H9 (cell line): ENCODE results near the gene NRG2. TPM values are rescaled to one million over a fixed set of nuclear protein-coding genes. Genes with fewer than 3 reads are reported as not detected.

ENCODE experiments used
- DNase-seq: peaks from one replicate; pipeline ENCODE4 v3.0.0-alpha.2; 2017
- H2AFZ ChIP-seq: one replicate; pipeline ENCODE4 v1.6.1; 2013; ENCODE audit warnings: mild to moderate bottlenecking, low read length, control low read depth, moderate library complexity
- H2AK5ac ChIP-seq: 2 replicates; pipeline ENCODE4 v1.6.1; 2013; ENCODE audit warnings: low read length, control low read depth, mixed read lengths; ENCODE audit not compliant: insufficient read length
- H2BK120ac ChIP-seq: one replicate; pipeline ENCODE4 v1.6.1; 2013; ENCODE audit warnings: low read depth, mild to moderate bottlenecking, low read length, control low read depth, inconsistent platforms; ENCODE audit not compliant: poor library complexity, severe bottlenecking
- H2BK12ac ChIP-seq: 2 replicates; pipeline ENCODE4 v1.6.1; 2013; ENCODE audit warnings: low read length, control low read depth, mixed read lengths, low read depth; ENCODE audit not compliant: insufficient read length
- H2BK15ac ChIP-seq: 2 replicates; pipeline ENCODE4 v1.6.1; 2013; ENCODE audit warnings: low read depth, low read length, control low read depth
- H2BK20ac ChIP-seq: one replicate; pipeline ENCODE4 v1.6.1; 2013; ENCODE audit warnings: low read depth, mild to moderate bottlenecking, low read length, control low read depth, inconsistent platforms; ENCODE audit not compliant: poor library complexity, severe bottlenecking
- H2BK5ac ChIP-seq: 2 replicates; pipeline ENCODE4 v1.6.1; 2013; ENCODE audit warnings: low read length, control low read depth, mixed read lengths; ENCODE audit not compliant: insufficient read length
- H3K14ac ChIP-seq: 2 replicates; pipeline ENCODE4 v1.6.1; 2013; ENCODE audit warnings: low read length, control low read depth; ENCODE audit not compliant: insufficient read depth
- H3K18ac ChIP-seq: 2 replicates; pipeline ENCODE4 v1.6.1; 2013; ENCODE audit warnings: low read depth, mild to moderate bottlenecking, mixed read lengths, low read length, control low read depth; ENCODE audit not compliant: insufficient read length
- H3K23ac ChIP-seq: 2 replicates; pipeline ENCODE4 v1.6.1; 2013; ENCODE audit warnings: low read length, control low read depth, mixed read lengths, low read depth; ENCODE audit not compliant: insufficient read length
- H3K23me2 ChIP-seq: 2 replicates; pipeline ENCODE4 v1.6.1; 2013; ENCODE audit warnings: low read depth, mild to moderate bottlenecking, mixed read lengths, low read length, control low read depth; ENCODE audit not compliant: insufficient read length, poor library complexity, severe bottlenecking
- H3K27ac ChIP-seq: 2 replicates; pipeline ENCODE4 v1.5.1; 2013; ENCODE audit warnings: low read length, control low read depth, mixed read lengths, low read depth; ENCODE audit not compliant: insufficient read length
- H3K27me3 ChIP-seq: 2 replicates; pipeline ENCODE4 v1.6.1; 2013; ENCODE audit warnings: low read length, control low read depth, inconsistent platforms; ENCODE audit not compliant: insufficient read depth
- H3K4ac ChIP-seq: 2 replicates; pipeline ENCODE4 v1.6.1; 2013; ENCODE audit warnings: low read depth, mild to moderate bottlenecking, control low read depth, inconsistent platforms, low read length, moderate library complexity
- H3K4me1 ChIP-seq: 2 replicates; pipeline ENCODE4 v1.6.1; 2013; ENCODE audit warnings: low read length, control low read depth, inconsistent platforms; ENCODE audit not compliant: insufficient read depth
- H3K4me2 ChIP-seq: 2 replicates; pipeline ENCODE4 v1.6.1; 2013; ENCODE audit warnings: low read length, control low read depth, mixed read lengths; ENCODE audit not compliant: insufficient read length, insufficient read depth
- H3K56ac ChIP-seq: 2 replicates; pipeline ENCODE4 v1.6.1; 2013; ENCODE audit warnings: low read depth, mild to moderate bottlenecking, mixed read lengths, low read length, control low read depth; ENCODE audit not compliant: insufficient read length
- H3K79me1 ChIP-seq: 2 replicates; pipeline ENCODE4 v1.6.1; 2013; ENCODE audit warnings: low read depth, mild to moderate bottlenecking, moderate library complexity, low read length, control low read depth, inconsistent platforms; ENCODE audit not compliant: insufficient read depth, poor library complexity, severe bottlenecking
- H3K79me2 ChIP-seq: 2 replicates; pipeline ENCODE4 v1.6.1; 2013; ENCODE audit warnings: low read length, control low read depth, inconsistent platforms; ENCODE audit not compliant: insufficient read depth
- H3K9ac ChIP-seq: 2 replicates; pipeline ENCODE4 v1.6.1; 2013; ENCODE audit warnings: low read length, control low read depth, mixed read lengths; ENCODE audit not compliant: insufficient read length; ENCODE audit errors: extremely low read depth
- H3K9me3 ChIP-seq: one replicate; pipeline ENCODE4 v1.6.1; 2013; ENCODE audit warnings: low read depth, low read length, inconsistent platforms; ENCODE audit not compliant: control insufficient read depth
- H3T11ph ChIP-seq: one replicate; pipeline ENCODE4 v1.6.1; 2013; ENCODE audit warnings: mild to moderate bottlenecking, low read length, control low read depth, inconsistent platforms
- H4K20me1 ChIP-seq: one replicate; pipeline ENCODE4 v1.6.1; 2013; ENCODE audit not compliant: control insufficient read depth, insufficient read length, insufficient read depth
- H4K5ac ChIP-seq: 2 replicates; pipeline ENCODE4 v1.6.1; 2013; ENCODE audit warnings: low read depth, mild to moderate bottlenecking, mixed read lengths, low read length, control low read depth; ENCODE audit not compliant: insufficient read length
- H4K8ac ChIP-seq: replicated peaks from 2 replicates; pipeline ENCODE4 v1.6.1; 2013; ENCODE audit warnings: low read length, control low read depth, mixed read lengths, low read depth; ENCODE audit not compliant: insufficient read length
- H4K91ac ChIP-seq: 2 replicates; pipeline ENCODE4 v1.6.1; 2013; ENCODE audit warnings: low read depth, mild to moderate bottlenecking, moderate library complexity, mixed read lengths, low read length, control low read depth; ENCODE audit not compliant: insufficient read length
- H3K27ac Mint-ChIP-seq, 3 experiments: 2 replicates in 2 of 3; 3 replicates in 1 of 3; pipeline ENCODE4 v1.8.0; 2020 to 2021; ENCODE audit warnings: mixed read lengths in 3 of 3, mild to moderate bottlenecking in 1 of 3, moderate library complexity in 1 of 3
- H3K27me3 Mint-ChIP-seq: 2 replicates; pipeline ENCODE4 v1.8.0; 2021; ENCODE audit warnings: low read depth, mild to moderate bottlenecking, moderate library complexity, mixed read lengths
- H3K36me3 Mint-ChIP-seq, 3 experiments: 2 replicates in 2 of 3; 3 replicates in 1 of 3; pipeline ENCODE4 v1.8.0; 2020 to 2021; ENCODE audit warnings: low read depth in 3 of 3, mixed read lengths in 3 of 3; ENCODE audit not compliant: insufficient read depth in 1 of 3
- H3K4me1 Mint-ChIP-seq, 2 experiments: 2 replicates each; pipeline ENCODE4 v1.8.0; 2020; ENCODE audit warnings: mixed read lengths in 2 of 2
- H3K4me3 Mint-ChIP-seq, 2 experiments: 2 replicates in 1 of 2; 3 replicates in 1 of 2; pipeline ENCODE4 v1.8.0; 2020 to 2021; ENCODE audit warnings: mild to moderate bottlenecking in 2 of 2, mixed read lengths in 2 of 2, moderate library complexity in 1 of 2
- H3K9me3 Mint-ChIP-seq, 2 experiments: 2 replicates in 1 of 2; 3 replicates in 1 of 2; pipeline ENCODE4 v1.8.0; 2020; ENCODE audit warnings: mild to moderate bottlenecking in 2 of 2, mixed read lengths in 2 of 2, moderate library complexity in 1 of 2
- WGBS: extraction: QIAGEN DNeasy Blood & Tissue Kit; methylation state at CpG from one replicate; pipeline ENCODE4 v1.1.7; 2013; ENCODE audit warnings: missing lambda C conversion rate, low lambda C conversion rate, mixed read lengths; ENCODE audit not compliant: insufficient read length; ENCODE audit errors: extremely low coverage; 5-methylcytosine and 5-hydroxymethylcytosine counted together
- total RNA-seq: library from RNA; stranded (reverse); gene quantifications from 2 replicates; pipeline ENCODE4 v1.2.1, GENCODE V29; 2021
- TF ChIP-seq, protein P1 (sequence below): fragments of 200-600 bp; sonication (generic); conservative IDR thresholded peaks from 3 replicates; pipeline ENCODE4 v1.8.0; 2021; ENCODE audit warnings: antibody characterized with exemption, mild to moderate bottlenecking

NRG2 gene
- total RNA-seq, 1 experiment from 2014 or later = not detected

DNA sequence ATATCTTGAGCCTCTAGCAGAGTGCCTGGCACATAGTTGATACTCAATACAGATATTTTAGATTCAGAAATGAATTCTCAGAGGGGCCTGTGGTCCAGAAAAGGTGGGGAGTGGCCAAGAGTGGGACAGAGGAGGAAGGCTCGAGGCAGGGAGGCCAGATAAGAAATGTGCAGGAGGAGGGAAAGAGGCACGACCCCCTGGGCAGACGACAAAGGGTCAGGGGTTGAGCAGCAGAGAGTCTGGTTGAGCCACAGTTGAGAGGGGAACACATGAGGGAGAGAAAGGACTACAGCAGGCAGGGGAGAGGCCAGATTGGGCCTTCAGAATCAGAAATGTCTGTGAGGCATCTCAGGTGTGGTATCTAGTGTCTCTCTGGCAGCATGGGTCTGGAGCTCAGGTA is 158.4 kb downstream of the NRG2 start:
- Histone ChIP-seq H3K14ac (no peak overlapping the region), H3K4ac (no peak overlapping the region), H3K9me3 (no peaks in the 10 kb centered on the region), H2BK12ac (no peak overlapping the region), H2BK5ac (no peak overlapping the region), H2BK15ac (no peak overlapping the region), H3K9ac (no peak overlapping the region), H3K23me2 (no peaks in the 10 kb centered on the region), H2BK120ac (no peak overlapping the region), H3K23ac (no peak overlapping the region), H3K79me1 (no peaks in the 10 kb centered on the region), H3K4me1 (no peaks in the 10 kb centered on the region), H3K56ac (no peak overlapping the region), H3K4me2 (no peak overlapping the region), H4K91ac (no peak overlapping the region), H3K79me2 (no peaks in the 10 kb centered on the region), H2AK5ac (no peak overlapping the region), H2AFZ (no peak overlapping the region), H4K20me1 (peaks cover 3% of the 10 kb centered on the region), H4K8ac (no peak overlapping the region), H3K18ac (no peak overlapping the region), H3K27ac (no peak overlapping the region), H3K27me3 (no peaks in the 10 kb centered on the region), H3T11ph (no peak overlapping the region), H2BK20ac (no peak overlapping the region), H4K5ac (no peak overlapping the region)
- DNase-seq = no peak
- Mint-ChIP-seq H3K4me1 (peaks cover 4 to 16% of the 10 kb centered on the region in 2 experiments; a peak in 1 of 4 replicates), H3K27me3 (peaks cover 40% of the 10 kb centered on the region), H3K36me3 (no peaks in the 10 kb centered on the region; a peak in 1 of 7 replicates), H3K4me3 (no peak overlapping the region), H3K9me3 (no peaks in the 10 kb centered on the region), H3K27ac (no peak overlapping the region)
- TF ChIP-seq, protein P1, sequence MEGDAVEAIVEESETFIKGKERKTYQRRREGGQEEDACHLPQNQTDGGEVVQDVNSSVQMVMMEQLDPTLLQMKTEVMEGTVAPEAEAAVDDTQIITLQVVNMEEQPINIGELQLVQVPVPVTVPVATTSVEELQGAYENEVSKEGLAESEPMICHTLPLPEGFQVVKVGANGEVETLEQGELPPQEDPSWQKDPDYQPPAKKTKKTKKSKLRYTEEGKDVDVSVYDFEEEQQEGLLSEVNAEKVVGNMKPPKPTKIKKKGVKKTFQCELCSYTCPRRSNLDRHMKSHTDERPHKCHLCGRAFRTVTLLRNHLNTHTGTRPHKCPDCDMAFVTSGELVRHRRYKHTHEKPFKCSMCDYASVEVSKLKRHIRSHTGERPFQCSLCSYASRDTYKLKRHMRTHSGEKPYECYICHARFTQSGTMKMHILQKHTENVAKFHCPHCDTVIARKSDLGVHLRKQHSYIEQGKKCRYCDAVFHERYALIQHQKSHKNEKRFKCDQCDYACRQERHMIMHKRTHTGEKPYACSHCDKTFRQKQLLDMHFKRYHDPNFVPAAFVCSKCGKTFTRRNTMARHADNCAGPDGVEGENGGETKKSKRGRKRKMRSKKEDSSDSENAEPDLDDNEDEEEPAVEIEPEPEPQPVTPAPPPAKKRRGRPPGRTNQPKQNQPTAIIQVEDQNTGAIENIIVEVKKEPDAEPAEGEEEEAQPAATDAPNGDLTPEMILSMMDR = no peak
- no CpG with 5 or more reads among the region's 3 CpGs for WGBS
